Cerebellar cortex (tissue), 1 donor: ENCODE results near the gene APOE.
"Not testable (repeated sequence)": the region's sequence is repeated elsewhere in the genome, so short reads cannot be mapped to it uniquely, and the experiment has no call there.

ENCODE experiments used
- DNase-seq: peaks from one replicate; pipeline ENCODE4 v3.0.0-alpha.2; 2015; ENCODE audit warnings: low spot score

The APOE gene

DNA sequence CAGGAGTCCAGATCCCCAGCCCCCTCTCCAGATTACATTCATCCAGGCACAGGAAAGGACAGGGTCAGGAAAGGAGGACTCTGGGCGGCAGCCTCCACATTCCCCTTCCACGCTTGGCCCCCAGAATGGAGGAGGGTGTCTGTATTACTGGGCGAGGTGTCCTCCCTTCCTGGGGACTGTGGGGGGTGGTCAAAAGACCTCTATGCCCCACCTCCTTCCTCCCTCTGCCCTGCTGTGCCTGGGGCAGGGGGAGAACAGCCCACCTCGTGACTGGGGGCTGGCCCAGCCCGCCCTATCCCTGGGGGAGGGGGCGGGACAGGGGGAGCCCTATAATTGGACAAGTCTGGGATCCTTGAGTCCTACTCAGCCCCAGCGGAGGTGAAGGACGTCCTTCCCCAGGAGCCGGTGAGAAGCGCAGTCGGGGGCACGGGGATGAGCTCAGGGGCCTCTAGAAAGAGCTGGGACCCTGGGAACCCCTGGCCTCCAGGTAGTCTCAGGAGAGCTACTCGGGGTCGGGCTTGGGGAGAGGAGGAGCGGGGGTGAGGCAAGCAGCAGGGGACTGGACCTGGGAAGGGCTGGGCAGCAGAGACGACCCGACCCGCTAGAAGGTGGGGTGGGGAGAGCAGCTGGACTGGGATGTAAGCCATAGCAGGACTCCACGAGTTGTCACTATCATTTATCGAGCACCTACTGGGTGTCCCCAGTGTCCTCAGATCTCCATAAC, at the start of gene APOE:
Gene APOE (plus strand): TSS at position 360 of the 724 bp plus-strand sequence. CDS start 829 bp downstream, outside the sequence.
- DNase-seq = peak; percentile 80

DNA sequence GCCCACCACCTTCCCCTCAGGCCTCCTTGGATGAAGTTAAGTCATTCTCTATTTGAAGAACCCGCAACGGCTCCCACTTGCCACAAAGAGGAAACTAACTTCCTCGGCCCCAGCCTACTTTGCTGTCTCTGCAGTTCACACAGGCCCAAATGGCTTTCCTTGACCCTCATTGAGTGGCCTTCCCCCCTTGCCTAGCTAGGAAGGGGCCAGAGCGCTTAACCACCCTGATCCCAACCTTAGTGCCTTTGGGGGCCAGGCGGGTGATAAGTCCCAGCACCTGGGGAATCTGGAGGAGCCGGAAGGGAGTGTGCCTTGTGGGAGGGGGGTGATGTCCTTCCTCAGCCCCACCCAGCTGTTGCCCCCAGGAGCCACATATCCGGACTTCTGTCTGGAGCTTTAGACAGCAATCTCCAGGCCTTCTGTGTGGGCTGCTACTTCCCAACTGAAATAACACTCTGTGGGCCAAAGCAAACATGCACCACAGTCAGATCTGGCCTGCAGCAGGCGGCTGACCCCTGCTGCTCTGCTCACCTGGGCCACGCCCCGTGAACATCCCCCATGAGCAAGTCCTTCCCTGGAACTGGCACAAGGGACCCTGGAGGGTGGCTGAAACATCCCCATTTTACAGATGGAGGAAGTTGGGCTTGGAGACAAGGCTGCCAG, 49.0 kb upstream of the APOE start:
- no peak for DNase-seq

DNA sequence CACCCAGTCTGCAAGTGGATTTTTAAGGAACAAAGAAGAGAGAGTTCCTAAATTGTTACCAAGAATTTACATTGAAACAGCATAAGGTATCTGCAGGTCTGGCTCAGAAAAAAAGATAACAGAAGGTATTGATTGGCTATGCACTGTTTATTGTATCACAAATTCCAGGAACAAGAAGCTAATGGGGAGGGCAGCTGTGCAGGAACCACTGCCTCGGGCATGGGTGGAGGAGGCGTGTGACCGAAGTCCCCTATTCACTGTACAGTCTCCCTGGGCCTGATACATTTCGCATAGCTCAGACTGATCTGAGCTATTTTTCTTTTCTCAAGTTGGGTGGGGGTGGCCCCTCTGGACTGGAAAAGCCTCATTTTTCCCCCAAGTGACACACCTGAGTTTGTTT, 47.8 kb upstream of the APOE start:
- DNase-seq = no peak

DNA sequence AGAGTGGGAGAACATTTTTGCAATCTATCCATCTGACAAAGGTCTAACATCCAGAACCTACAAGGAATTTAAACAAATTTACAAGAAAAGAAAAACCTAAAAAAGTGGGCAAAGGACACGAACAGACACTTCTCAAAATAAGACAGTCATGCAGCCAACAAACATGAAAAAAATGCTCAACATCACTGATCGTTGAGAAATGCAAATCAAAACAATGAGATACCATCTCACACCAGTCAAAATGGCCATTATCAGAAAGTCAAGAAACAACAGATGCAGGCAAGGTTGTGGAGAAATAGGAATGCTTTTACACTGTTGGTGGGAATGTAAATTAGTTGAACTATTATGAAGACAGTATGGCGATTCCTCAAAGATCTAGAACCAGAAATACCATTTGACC, 44.0 kb upstream of the APOE start:
- DNase-seq = not testable (repeated sequence)

DNA sequence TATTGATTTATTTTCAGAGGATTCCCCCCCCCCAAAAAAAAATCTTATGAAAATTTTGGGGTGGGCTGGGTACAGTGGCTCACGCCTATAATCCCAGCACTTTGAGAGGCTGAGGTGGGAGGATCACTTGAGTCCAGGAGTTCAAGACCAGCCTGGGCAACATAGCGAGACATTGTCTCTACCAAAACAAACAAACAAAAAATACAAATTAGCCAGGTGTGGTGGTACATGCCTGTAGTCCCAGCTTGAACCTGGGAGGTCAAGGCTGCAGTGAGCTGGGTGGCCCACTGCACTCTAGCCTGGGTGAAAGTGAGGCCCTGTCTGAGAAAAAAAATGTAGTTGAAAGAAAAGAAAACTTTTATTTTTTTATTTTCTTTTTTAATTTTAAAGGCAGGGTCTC, 41.6 kb upstream of the APOE start:
- DNase-seq = no peak

DNA sequence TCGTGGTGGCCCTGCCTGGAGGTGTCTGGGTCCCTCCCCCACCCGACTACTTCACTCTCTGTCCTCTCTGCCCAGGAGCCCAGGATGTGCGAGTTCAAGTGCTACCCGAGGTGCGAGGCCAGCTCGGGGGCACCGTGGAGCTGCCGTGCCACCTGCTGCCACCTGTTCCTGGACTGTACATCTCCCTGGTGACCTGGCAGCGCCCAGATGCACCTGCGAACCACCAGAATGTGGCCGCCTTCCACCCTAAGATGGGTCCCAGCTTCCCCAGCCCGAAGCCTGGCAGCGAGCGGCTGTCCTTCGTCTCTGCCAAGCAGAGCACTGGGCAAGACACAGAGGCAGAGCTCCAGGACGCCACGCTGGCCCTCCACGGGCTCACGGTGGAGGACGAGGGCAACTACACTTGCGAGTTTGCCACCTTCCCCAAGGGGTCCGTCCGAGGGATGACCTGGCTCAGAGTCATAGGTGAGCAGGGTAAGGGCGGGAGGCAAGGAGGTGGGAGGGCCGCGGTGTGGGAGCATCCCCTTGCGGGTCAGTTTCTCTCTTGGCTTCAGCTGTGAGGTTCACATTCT, 40.3 kb upstream of the APOE start:
- DNase-seq = no peak

DNA sequence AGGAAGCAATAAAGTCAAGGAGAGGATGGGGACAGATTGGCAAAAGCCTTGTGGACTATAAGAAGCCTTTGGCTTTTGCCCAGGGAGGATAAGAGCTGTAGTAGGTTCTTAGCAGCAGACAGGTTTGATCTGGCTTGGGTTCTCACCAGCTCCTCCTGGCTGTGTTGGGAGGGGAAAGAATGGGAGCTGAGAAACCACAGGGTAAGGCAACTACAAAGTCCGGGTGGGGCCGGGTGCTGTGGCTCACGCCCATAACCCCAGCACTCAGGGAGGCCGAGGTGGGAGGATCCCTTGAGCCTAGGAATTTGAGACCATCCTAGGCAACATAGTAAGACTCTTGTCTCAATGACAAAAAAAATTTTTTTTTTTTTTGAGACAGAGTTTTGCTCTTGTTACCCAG, 38.9 kb upstream of the APOE start:
- DNase-seq = no peak

DNA sequence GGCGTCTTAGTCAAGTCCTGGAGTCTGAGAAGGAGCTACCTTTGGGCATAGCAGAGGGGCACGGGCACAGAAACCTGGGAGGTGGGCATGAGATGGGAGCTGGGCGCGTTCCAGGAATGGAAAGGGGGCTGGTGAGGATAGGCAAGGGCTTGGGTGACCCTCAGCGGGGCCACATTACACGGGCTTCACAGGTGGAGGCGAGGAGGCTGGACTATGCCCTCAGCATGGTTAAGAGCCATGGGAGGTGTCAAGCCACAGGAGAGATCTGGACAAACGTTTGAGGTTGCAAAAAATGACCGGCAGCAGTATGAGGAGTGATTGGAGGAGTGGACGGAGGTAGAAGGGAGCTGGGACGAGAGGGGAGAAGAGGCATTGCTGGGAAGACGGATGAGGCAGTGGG, 38.0 kb upstream of the APOE start:
- no peak for DNase-seq

DNA sequence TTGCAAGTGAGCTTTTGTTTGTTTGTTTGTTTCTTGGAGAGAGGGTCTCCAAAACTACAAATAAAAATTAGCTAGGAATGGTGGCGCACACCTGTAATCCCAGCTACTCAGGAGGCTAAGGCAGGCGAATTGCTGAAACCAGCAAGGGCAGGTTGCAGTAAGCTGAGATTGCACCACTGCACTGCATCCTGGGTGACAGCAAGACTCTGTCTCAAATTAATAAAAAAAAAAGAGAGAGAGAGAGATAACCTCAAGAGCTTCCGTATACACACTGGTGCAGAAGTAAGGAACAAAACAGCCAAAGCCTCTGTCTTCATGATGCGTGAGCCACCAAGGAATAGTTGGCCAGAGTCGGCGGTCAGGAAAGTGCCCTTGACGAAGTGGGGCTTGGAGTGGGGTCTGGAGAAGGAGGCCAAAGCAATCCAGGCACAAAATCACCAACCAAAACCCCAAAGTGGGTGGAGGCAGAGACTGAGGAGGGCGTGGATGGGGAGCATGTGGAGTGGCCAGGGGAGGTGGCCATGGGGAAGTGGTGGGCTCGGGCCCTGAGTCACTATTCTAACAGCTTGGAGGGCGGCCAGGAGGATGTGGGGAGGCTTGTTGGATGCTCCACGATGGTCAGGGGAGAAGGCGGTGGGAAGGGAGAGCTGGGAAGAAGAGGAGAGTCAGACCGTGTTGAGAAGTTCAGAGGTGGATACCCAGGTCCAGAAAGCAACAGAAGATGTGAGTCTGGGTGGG, 35.7 kb upstream of the APOE start:
- no peak for DNase-seq

DNA sequence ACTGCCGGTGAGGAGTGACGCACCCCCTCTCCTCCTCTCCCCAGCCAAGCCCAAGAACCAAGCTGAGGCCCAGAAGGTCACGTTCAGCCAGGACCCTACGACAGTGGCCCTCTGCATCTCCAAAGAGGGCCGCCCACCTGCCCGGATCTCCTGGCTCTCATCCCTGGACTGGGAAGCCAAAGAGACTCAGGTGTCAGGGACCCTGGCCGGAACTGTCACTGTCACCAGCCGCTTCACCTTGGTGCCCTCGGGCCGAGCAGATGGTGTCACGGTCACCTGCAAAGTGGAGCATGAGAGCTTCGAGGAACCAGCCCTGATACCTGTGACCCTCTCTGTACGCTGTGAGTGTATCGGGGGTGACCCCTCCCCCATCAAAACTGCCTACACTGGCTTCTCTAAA, 33.8 kb upstream of the APOE start:
- no peak for DNase-seq

DNA sequence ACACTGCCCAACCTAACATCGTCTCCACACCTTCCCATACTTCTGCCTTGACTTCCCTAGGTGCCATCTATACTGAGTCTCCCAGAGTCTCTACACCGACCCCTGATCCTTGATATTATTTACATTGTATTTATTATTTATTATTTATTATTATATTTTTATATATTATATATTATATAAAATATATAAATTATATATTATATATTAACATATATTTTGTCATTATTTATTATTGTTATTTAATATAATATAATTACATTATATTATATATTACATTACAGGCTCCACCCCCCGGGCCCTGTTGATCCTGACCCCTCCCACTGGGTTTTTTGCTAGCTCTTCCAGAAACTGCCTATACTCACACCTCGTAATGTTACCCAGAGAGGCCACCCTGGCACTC, 32.9 kb upstream of the APOE start:
- DNase-seq = no peak

DNA sequence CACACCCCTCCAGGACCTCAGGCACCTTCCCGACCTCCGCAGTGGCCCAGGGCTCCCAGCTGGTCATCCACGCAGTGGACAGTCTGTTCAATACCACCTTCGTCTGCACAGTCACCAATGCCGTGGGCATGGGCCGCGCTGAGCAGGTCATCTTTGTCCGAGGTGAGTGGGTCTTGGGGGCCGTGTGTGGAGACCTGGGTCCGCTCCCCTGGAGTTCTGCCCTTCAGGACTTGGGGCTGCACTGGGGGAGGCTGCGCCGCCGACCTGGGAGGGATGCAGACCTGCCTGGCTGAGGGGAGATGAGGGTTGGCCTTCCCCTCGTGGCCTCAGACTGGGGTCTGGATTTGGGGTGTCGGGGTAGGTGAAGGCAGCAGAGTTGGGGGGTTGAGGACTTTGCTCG, 31.3 kb upstream of the APOE start:
- no peak for DNase-seq

DNA sequence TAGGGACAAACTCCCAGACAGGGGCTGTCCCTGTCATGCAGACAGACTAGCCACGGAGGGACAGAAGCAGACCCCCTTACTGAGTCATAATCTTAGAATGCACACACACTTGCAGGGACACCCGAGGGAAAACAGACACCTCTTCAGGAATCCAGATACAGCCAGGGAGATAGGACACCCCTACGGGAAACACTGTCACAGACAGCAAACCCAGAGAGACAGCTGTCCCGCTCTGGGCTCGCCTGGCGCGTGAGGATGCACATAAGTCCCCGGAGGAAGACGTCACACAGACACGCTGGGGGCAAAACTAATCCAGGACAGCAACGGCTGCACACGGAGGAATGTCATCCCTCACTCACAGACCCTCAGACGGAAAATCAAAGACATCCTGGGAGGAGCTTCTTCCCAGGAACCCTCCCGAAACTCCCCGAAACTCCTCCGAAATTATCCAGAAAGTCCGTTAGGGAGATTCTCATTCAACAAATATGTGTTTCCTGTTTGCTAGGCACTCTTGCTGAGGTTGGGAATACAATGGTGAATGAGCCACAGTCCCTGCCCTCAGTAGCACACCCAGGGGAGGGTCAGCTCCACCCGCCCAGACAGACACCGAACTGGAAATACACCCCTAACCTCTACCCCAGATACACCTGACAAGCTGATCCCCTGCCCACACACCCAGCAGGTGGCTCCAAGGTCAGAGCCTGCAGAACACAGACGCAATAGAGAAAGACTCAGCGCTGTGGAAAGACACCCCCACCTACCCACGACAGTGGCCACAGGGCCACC, 29.7 kb upstream of the APOE start:
- no peak for DNase-seq

DNA sequence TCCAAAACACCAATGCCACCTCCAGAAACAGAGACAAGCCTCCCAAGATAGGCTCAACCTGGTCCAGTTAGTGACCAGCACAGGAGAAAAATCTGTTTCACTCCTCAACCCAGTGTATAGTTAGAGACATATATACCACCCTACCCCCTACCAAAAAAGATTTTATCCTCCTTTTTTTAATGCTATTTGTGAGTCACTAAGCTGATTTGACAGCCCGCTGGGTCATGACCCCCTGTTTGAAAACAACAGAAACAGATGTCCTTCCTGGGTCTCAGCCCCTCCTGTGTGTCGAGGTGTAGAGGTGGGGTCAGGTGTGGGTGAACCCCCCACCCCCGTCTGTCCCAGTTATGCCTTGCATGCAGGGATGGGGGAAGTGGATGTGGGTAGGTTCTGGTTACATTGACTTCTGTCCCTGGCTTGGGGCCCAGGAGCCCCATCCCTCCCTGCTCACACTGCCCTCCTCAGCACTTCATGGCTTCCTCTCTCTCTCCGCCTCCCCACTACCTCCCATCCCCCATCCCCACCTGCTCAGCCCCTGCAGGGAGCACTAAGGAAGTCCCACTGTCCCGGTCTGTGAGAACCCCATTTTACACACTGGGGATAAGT, 28.6 kb upstream of the APOE start:
- DNase-seq = no peak

DNA sequence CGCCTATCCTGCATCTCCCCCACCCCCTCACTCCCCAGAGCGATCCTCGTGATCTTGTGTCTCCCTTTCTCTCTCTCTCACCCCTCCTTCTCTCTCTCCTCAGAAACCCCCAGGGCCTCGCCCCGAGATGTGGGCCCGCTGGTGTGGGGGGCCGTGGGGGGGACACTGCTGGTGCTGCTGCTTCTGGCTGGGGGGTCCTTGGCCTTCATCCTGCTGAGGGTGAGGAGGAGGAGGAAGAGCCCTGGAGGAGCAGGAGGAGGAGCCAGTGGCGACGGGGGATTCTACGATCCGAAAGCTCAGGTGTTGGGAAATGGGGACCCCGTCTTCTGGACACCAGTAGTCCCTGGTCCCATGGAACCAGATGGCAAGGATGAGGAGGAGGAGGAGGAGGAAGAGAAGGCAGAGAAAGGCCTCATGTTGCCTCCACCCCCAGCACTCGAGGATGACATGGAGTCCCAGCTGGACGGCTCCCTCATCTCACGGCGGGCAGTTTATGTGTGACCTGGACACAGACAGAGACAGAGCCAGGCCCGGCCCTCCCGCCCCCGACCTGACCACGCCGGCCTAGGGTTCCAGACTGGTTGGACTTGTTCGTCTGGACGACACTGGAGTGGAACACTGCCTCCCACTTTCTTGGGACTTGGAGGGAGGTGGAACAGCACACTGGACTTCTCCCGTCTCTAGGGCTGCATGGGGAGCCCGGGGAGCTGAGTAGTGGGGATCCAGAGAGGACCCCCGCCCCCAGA, 27.3 kb upstream of the APOE start:
- no peak for DNase-seq

DNA sequence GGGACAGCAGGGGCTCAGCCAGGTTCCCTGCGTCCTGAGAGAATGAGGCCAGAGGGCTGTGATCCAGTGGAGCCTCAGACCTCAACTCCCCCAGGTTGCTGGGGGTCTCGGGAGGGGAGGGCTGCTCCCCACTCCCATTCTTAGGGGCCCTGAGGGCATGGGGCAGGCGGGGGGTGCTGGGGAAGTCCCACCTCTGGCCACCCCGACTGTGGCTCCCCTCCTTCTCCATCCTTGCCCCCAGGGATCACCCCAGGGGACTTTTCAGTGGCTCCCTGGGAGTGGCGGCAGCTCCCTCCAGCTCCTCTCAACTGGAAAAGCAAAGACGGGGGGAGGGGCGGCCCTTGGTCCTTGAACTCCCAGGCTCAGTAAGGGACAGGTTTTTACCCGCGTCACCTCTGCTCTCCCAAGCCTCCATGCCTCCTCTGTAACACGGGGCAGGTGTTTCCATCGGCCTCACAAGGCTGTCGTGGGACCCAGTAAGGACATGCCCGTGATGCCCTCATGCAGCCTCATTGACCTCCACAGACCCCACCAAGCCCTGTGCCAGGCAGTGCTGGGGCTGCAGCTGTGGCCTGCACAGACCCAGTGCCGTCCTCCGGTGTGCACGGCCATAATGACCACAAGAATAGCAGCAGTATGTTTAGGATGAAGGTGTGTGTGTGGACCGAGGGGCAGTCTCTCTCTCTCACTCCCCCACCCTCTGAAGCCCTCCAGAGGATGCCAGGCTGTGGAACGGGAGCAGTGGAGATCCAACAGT, 26.1 kb upstream of the APOE start:
- DNase-seq = no peak

DNA sequence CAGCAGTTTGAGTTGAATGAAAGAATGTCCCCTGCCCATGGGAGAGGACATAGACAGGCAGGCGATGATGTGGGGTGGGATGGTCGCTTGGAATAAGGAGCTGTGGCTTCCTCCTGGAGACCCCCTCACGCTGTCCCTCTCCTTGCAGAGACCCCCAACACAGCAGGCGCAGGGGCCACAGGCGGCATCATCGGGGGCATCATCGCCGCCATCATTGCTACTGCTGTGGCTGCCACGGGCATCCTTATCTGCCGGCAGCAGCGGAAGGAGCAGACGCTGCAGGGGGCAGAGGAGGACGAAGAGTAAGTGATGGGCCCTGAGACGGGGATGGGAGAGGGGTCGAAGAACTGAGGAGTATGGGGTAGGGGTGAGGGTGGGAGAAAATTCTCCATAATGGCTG, 23.5 kb upstream of the APOE start:
- DNase-seq = no peak

DNA sequence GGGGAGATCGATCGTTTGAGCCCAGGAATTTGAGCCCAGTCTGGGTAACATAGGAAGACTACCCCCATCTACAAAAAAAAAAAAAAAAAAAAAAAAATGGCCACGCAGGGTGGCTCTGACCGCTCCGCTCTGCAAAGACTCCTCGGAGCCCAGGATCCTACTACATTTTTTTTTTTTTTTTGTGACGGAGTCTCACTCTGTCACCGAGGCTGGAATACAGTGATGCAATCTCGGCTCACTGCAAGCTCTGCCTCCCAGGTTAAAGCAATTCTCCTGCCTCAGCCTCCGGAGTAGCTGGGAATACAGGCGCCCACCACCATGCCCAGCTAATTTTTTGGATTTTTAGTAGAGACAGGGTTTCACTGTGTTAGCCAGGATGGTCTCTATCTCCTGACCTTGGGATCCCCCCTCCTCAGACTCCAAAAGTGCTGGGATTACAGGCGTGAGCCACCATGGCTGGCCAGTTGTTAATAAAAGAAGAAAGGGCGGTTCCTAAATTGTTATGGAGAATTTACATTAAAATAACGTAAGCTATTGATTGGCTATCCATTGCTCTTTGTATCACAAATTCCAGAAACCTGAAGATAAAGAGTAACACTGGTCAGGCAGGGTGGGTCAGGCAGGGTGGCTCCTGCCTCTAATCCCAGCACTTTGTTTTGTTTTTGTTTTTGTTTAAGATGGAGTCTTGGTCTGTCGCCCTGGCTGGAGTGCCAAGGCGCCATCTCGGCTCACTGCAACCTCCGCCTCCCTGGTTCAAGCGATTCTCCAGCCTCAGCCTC, 22.8 kb upstream of the APOE start:
- DNase-seq = not testable (repeated sequence)

DNA sequence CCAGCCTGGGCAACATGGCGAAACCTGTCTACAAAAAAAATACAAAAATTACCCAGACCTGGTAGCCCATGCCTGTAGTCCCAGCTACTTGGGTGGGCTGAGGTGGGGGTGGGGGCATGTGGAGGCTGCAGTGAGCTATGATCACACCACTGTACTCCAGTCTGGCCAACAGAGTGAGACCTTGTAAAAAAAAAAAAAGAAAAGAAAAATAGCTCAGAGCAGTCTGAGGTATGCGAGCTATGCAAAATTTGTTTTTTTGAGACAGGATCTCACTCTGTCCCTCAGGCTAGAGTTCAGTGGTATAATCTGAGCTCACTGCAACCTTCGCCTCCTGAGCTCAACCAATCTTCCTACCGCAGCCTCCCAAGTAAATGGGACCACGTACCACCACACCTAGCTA, 21.7 kb upstream of the APOE start:
- DNase-seq = no peak
